ENCODE results near the gene IFT22. TPM values are rescaled to one million over a fixed set of nuclear protein-coding genes. Genes with fewer than 3 reads are reported as not detected.

Gene IFT22
- total and polyA plus RNA-seq, 2 of the 4 experiments (the other 2 are of a cell fraction): 29.3 to 34.1 TPM

DNA sequence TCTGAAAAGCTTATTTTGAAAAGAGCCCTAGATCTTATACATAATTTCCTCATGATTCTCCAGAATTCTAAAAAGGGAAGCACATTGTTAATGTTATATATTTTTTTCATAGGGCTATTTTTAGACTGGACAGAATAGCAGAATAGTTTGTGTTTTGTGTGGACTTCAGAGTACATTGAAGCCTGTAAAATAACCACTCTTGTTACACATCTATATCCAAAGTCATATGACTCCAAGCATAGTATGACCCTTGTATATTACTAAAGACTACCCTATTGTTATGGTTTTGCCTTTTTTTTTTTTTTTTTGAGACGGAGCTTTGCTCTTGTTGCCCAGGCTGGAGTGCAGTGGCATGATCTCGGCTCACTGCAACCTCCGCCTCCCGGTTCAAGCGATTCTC is 50.6 kb downstream of the IFT22 start:
- no peak for ATAC-seq (ENCODE audit: low read depth)

More for the DNA sequence above, 50.6 kb downstream of the IFT22 start:
- H2AFZ ChIP-seq (replicated peaks; ENCODE audit: low read length, poor library complexity): no peak overlapping the region
- TF ChIP-seq MAZ (IDR thresholded peaks at IDR 0.05; ENCODE audit: borderline replicate concordance, low read depth, low read length) (no peak), RAD21 (IDR thresholded peaks at IDR 0.05; ENCODE audit: low read length) (no peak), CHD1 (IDR thresholded peaks at IDR 0.05; ENCODE audit: low read depth, low read length) (no peak), MXI1 (IDR thresholded peaks at IDR 0.05; ENCODE audit: borderline replicate concordance, low read depth, low read length) (no peak), BHLHE40 (IDR thresholded peaks at IDR 0.05; ENCODE audit: low read depth, low read length) (no peak), NFE2L2 (IDR thresholded peaks at IDR 0.05; ENCODE audit: low read depth, low read length) (no peak), SMC3 (IDR thresholded peaks at IDR 0.05; ENCODE audit: low read depth, low read length) (no peak), RFX5 (IDR thresholded peaks at IDR 0.05; ENCODE audit: low read depth, low read length) (no peak), CEBPB (IDR thresholded peaks at IDR 0.05; ENCODE audit: low read depth, low read length) (no peak), RCOR1 (IDR thresholded peaks at IDR 0.05; ENCODE audit: insufficient replicate concordance, low read length) (no peak), FOS (IDR thresholded peaks at IDR 0.05; ENCODE audit: low read depth, low read length) (no peak), POLR2A (IDR thresholded peaks at IDR 0.05; ENCODE audit: low read depth, low read length) (no peak), MAFK (IDR thresholded peaks at IDR 0.05; ENCODE audit: low read depth, low read length) (no peak)
- TF ChIP-seq, protein P1, sequence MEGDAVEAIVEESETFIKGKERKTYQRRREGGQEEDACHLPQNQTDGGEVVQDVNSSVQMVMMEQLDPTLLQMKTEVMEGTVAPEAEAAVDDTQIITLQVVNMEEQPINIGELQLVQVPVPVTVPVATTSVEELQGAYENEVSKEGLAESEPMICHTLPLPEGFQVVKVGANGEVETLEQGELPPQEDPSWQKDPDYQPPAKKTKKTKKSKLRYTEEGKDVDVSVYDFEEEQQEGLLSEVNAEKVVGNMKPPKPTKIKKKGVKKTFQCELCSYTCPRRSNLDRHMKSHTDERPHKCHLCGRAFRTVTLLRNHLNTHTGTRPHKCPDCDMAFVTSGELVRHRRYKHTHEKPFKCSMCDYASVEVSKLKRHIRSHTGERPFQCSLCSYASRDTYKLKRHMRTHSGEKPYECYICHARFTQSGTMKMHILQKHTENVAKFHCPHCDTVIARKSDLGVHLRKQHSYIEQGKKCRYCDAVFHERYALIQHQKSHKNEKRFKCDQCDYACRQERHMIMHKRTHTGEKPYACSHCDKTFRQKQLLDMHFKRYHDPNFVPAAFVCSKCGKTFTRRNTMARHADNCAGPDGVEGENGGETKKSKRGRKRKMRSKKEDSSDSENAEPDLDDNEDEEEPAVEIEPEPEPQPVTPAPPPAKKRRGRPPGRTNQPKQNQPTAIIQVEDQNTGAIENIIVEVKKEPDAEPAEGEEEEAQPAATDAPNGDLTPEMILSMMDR (conservative IDR thresholded peaks at IDR 0.05; ENCODE audit: low read depth, low read length): no peak
- TF ChIP-seq, protein P2, sequence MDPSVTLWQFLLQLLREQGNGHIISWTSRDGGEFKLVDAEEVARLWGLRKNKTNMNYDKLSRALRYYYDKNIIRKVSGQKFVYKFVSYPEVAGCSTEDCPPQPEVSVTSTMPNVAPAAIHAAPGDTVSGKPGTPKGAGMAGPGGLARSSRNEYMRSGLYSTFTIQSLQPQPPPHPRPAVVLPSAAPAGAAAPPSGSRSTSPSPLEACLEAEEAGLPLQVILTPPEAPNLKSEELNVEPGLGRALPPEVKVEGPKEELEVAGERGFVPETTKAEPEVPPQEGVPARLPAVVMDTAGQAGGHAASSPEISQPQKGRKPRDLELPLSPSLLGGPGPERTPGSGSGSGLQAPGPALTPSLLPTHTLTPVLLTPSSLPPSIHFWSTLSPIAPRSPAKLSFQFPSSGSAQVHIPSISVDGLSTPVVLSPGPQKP (IDR thresholded peaks at IDR 0.05; ENCODE audit: borderline replicate concordance, low read depth, low read length): no peak
- TF ChIP-seq, protein P3, sequence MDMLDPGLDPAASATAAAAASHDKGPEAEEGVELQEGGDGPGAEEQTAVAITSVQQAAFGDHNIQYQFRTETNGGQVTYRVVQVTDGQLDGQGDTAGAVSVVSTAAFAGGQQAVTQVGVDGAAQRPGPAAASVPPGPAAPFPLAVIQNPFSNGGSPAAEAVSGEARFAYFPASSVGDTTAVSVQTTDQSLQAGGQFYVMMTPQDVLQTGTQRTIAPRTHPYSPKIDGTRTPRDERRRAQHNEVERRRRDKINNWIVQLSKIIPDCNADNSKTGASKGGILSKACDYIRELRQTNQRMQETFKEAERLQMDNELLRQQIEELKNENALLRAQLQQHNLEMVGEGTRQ (IDR thresholded peaks at IDR 0.05; ENCODE audit: low read depth, low read length): no peak
- H3K23ac ChIP-seq (ENCODE audit: low read depth, low read length): no peak overlapping the region
- H4K5ac ChIP-seq (ENCODE audit: low read depth, low read length): no peak overlapping the region
- intact Hi-C loops (cut with micrococcal nuclease) (no loop called here), dilution Hi-C loops (cut with HindIII; ENCODE audit: low sequenced_read_pairs, unreplicated experiment) (no loop called here), in situ Hi-C loops (cut with MboI; ENCODE audit: low sequenced_read_pairs) (no loop called here)
- WGBS, 2 experiments (ENCODE audit: extremely low coverage in 2 of 2, insufficient read length in 1 of 2): no CpG with 5 or more reads among the region's 5 CpGs
- no peak overlapping the region for H4K8ac ChIP-seq (ENCODE audit: low read depth in 2 of 2, low read length in 2 of 2)
- H2AK9ac ChIP-seq (replicated peaks; ENCODE audit: low read depth, low read length, poor library complexity): no peak overlapping the region
- no peak overlapping the region for H3K4me3 ChIP-seq (ENCODE audit: insufficient read depth, low read depth, low read length)
- DNase-seq: no peak
- no peak overlapping the region for H3K14ac ChIP-seq (replicated peaks; ENCODE audit: low read depth, low read length)
- peaks cover 11% of the 10 kb centered on the region for H3K27me3 ChIP-seq (ENCODE audit: control insufficient read depth, insufficient read depth, low read length)
- H2BK5ac ChIP-seq (ENCODE audit: low read depth, low read length, poor library complexity, severe bottlenecking): no peak overlapping the region
- H3K36me3 ChIP-seq (ENCODE audit: control insufficient read depth, insufficient read depth, low read length): no peaks in the 10 kb centered on the region
- no peaks in the 10 kb centered on the region for H3K4me1 ChIP-seq (ENCODE audit: control insufficient read depth, insufficient read depth, low read length)
- ChIA-PET CTCF (interaction anchor here (1.5 kb wide), 1 partner anchor 12 kb away, joined by 6 read pairs; no protein-coding TSS in a partner anchor), POLR2A (ENCODE audit: unreplicated experiment) (no interaction called here)
- H3K4me2 ChIP-seq (ENCODE audit: low read depth, low read length): no peak overlapping the region
- H3K79me1 ChIP-seq (ENCODE audit: low read depth in 1 of 2, low read length in 2 of 2): no peaks in the 10 kb centered on the region
- H2AK5ac ChIP-seq (ENCODE audit: low read depth, low read length): no peak overlapping the region
- no peak overlapping the region for H2BK15ac ChIP-seq (ENCODE audit: low read depth, low read length)
- H3K9me3 ChIP-seq (ENCODE audit: control insufficient read depth, insufficient read depth, low read length): no peaks in the 10 kb centered on the region
- H3K9me1 ChIP-seq (ENCODE audit: insufficient read depth, low read length): no peaks in the 10 kb centered on the region
- no peak overlapping the region for H2BK120ac ChIP-seq (ENCODE audit: low read depth, low read length)
- no peak overlapping the region for H3K4ac ChIP-seq (ENCODE audit: low read depth, low read length)
- no peak overlapping the region for H3K56ac ChIP-seq (ENCODE audit: extremely low read depth, insufficient read depth, low read length)
- H3K18ac ChIP-seq (ENCODE audit: low read depth, low read length): no peak overlapping the region
- no peak overlapping the region for H3K9ac ChIP-seq (ENCODE audit: low read depth, low read length)
- H2BK20ac ChIP-seq (ENCODE audit: low read depth, low read length): no peak overlapping the region
- H4K91ac ChIP-seq (ENCODE audit: insufficient read depth, low read depth, low read length): no peak overlapping the region
- no TSS peak for BruUV-seq (replicated peaks)
- no peaks in the 10 kb centered on the region for H4K20me1 ChIP-seq (ENCODE audit: insufficient read depth, low read length)
- H3K27ac ChIP-seq (ENCODE audit: insufficient read depth, low read length): no peak overlapping the region
